NOMO-1 treated with DMSO at 0.1 percent for 48 hours (cell line): Measurements from ENCODE around the gene JMJD6.
A peak's percentile ranks its signal among the peaks of the same experiment; 100 is the strongest.
"Not testable (repeated sequence)": the region's sequence is repeated elsewhere in the genome, so short reads cannot be mapped to it uniquely, and the experiment has no call there.

Experiments
- DNase-seq: peaks from one replicate; lab custom pipeline; 2025; ENCODE audit not compliant: unreplicated experiment; lab: John Stamatoyannopoulos, UW

JMJD6 gene

DNA sequence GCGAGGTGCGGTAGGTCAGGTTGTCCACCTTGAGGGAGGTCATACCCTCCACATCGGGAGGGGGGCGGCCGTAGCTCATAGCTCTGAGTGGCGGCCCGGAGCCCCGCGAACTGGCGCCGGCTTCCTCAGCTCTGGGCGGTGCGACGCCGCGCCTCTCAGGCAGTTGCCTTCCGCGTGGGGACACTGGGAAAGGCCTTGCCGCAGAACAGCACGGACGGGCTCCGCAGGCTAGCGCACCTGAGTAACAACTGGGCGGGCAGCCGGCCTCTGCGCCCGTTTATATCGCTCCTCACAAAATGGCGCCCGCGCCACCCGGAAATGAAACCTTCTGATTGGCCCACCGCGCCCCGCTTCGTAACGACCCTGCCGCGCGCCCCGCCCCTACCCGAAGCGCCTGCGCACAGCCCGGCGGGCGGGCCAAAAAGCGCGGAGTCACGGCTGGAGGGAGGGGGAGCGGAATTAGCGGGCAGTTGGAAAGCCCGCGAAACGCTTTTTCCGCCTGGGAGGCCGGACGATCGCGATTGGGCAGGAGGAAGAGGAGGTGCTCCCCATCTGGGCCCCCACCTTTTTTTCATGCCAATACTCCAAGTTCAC lies 10.8 kb upstream of the JMJD6 start, which contains the start of gene SRSF2:
Gene SRSF2, minus strand, starts transcription at position 250 of the 594 bp plus-strand sequence. Its CDS starts 171 bp downstream, at position 79.
- peak; percentile 99 for DNase-seq

DNA sequence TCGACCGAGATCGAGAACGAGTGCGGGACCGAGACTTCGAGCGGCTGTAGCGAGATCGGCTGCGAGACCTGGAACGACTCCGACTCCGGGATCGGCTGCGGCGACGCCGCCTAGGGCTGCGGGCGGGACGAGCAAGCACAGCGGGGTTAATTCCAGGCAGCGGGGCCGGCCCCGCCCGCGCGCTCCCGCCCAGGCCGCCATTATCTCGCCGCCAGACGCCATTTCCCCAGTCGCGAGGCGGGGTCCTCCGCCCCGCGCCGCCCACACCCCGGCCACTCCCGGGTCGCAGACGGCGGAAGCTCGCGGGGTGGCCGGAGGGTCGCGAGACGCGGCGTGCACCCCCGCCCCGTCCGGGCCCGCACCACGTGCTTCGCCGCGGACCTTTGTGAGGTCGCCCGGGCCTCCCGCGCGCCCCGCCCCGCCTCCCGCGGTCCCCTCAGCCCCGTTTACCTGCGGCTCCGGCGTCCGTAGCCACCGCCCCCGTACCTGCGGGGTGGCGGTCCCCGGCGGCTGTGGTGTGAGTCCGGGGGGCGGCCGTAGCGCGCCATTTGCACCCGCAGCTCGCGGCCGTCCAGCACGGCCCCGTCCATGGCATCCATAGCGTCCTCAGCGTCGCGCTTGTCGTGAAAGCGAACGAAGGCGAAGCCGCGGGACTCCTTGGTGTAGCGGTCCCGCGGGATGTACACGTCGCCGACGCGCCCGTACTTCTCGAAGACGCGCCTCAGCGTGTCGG lies 10.1 kb upstream of the JMJD6 start:
- peak; percentile 51 for DNase-seq

DNA sequence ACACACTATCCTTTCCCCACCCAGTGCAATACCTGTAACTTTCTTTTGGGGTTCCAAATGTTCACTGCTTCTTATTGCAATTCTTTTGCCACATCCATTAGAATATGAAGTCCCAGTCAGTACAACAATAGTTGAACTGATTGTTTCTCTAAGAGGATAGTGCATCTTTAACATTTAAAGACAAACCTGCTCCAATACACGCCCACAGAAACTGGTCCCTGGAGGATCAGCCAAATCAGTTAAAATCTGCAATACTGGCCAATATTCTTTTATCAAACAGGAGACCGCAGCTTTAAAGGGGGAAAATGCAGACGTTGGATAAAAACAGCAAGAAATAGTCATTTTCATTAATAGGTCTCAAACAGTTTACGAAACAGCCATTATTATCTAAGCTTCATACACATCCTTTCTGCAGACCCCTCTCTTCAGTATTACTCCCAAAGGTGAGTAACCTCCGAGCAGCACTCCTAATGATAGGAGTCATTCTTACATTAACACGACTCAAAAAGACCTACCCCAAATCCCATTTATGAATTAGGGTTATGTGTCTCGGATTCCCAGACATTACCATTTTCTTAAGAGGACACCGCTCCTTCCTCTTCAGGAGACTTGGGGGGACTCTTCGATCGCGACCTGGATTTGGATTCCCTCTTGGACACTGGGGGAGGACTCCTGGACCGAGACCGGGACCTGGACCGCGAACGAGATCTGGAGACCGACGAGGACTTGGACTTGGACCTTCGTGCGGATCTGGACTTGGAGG lies 9.4 kb upstream of the JMJD6 start:
- no peak for DNase-seq

DNA sequence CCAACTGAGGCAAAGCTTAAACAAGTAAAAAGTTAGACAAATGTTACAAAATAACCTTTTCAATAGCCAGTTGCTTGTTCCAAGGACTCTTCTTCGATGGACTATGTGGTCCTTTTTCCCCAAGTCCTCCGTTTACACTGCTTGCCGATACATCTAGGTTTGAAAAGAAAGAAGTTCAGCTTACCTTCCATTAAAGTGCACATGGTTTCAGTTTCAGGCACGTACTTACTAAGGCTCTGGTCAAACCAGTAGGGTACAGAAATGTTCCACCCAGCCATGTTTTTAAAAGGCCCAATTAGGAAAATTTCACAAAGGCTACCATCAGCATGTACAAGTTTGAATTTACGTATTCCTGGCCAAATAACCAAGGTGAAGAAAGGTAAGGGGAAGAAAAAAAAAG lies 8.6 kb upstream of the JMJD6 start:
- DNase-seq = peak; percentile 35

DNA sequence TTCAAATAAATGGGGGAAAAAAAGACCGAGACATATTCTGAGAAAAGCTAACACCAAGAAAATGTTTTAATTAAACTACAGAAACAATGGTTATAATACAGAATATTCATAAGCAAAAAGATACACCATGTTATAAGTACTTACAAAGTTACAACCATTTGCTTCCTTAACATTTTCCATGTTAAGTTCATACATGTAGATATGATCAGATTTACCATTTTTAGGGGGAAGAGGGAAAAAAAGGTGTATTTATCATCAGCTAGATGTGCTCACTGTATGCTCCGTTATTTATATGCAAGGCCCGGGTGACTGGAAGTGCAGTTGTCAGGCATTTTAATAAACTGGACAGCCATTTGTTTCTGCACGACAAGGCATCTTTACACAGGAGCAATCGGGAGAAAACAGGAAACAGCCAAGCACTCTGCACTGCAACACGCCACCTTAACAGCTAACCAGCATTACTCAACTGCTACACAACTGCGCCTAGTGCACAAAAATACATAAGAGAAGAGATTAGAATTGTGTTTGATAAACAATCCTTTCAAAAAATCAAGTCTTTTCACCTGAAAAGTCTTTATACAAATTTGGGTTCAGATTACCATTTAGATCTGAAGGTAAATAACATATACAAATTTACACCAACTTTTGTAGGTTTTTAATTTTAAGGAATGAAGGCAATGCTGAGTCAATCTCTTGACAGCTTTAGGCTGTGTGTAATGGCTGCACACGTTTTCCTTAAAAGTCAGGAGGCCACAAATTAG lies 7.9 kb upstream of the JMJD6 start:
- DNase-seq = peak; percentile 54

DNA sequence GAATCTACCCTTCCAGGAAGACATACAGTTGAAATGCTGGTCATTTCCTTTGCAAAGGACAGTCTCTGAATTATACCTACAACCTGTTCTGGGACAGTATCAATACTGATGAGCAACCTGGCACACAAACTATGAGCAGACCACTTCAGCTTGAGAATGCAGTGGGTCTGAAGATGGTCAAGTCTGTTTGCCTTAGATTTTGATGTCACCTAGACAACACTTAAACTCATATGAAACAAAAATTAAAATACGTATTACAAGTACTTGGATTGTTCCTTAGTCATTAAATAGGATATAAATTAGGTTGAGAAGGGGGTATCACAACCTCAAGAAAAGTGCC lies 7.2 kb upstream of the JMJD6 start:
- no peak for DNase-seq

DNA sequence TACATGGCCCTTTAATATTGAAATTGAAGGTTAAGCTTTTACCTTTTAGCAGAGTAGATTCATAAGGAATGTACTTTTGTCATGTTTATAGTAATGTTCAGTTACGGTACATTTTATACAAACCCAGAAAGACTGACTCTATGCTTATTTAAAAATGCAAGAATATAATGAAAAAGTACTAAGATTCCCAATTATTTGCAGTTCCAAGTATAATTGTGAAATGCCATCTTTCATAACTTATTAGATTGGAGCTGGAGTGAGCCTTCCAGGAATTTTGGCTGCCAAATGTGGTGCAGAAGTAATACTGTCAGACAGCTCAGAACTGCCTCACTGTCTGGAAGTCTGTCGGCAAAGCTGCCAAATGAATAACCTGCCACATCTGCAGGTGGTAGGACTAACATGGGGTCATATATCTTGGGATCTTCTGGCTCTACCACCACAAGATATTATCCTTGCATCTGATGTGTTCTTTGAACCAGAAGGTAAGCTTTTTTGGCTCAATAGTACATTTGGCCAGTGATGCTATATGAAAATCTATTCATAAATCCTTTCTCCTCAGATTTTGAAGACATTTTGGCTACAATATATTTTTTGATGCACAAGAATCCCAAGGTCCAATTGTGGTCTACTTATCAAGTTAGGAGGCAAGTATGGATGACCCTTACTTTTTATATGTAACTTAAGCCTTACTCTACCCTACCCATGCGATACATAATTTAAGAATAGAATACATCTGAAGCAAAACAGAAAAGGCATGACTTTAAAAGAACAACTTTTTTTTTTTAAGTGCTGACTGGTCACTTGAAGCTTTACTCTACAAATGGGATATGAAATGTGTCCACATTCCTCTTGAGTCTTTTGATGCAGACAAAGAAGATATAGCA lies 6.6 kb upstream of the JMJD6 start:
- DNase-seq = no peak

DNA sequence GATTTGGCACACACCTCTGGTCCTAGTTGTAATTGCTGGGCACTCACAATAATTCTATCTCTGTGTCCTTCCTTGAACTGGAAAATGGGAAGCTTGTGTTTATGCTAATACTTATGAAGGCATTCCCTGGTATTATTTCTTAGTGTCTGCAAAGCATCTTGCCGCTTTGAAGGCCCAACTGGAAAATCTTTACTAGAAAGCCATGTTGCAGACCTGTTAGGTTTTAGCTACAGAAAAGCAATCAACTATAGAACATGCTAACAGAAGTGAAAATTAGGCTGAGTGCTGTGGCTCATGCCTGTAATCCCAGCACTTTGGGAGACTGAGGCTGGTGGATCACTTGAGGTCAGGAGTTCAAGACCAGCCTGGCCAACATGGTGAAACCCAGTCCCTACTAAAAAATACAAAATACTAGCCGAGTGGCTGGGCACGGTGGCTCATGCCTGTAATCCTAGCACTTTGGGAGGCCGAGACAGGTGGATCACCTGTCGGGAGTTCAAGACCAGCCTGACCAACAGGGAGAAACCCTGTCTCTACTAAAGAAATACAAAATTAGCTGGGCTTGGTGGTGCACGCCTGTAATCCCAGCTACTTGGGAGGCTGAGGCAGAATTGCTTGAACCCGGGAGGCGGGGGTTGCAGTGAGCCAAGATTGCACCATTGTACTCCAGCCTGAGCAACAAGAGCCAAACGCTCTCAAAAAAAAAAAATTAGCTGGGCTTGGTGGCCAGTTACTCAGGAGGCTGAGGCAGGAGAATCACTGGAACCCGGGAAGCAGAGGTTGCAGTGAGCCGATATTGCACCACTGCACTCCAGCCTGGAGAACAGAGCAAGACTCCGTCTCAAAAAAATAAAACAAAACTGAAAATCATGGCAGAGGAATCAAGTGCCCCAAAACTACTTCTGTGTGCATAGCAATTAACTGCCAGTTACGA lies 5.7 kb upstream of the JMJD6 start:
- not testable (repeated sequence) for DNase-seq

DNA sequence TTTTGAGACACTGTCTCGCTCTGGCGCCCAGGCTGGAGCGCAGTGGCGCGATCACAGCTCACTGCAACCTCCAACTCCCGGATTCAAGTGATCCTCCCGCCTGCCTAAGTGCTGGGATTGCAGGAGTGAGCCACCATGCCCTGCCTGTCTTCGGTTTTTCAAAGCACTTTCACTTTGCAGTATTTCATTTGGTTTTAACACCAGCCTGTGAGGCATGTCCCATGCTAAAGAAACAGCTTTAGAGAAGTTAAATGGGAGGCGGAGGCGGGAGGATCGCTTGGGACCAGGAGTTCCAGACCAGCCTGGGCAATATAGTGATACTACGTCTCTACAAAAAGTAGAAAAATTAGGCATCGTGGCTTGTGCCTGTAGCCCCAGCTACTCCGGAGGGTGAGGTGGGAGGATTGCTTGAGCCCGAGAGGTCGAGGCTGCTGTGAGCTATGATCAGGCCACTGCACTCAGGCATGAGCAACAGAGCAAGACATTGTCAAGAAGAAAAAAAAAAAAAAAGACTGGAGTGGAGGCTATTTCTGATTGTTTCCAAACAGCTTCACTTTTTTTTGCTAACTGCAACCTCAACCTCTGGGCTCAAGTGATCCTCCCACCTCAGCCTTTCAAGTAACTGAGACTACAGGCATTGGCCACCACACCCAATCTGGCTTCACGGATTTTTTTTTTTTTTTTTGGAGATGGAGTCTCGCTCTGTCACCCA lies 1.5 kb upstream of the JMJD6 start:
- DNase-seq = no peak

DNA sequence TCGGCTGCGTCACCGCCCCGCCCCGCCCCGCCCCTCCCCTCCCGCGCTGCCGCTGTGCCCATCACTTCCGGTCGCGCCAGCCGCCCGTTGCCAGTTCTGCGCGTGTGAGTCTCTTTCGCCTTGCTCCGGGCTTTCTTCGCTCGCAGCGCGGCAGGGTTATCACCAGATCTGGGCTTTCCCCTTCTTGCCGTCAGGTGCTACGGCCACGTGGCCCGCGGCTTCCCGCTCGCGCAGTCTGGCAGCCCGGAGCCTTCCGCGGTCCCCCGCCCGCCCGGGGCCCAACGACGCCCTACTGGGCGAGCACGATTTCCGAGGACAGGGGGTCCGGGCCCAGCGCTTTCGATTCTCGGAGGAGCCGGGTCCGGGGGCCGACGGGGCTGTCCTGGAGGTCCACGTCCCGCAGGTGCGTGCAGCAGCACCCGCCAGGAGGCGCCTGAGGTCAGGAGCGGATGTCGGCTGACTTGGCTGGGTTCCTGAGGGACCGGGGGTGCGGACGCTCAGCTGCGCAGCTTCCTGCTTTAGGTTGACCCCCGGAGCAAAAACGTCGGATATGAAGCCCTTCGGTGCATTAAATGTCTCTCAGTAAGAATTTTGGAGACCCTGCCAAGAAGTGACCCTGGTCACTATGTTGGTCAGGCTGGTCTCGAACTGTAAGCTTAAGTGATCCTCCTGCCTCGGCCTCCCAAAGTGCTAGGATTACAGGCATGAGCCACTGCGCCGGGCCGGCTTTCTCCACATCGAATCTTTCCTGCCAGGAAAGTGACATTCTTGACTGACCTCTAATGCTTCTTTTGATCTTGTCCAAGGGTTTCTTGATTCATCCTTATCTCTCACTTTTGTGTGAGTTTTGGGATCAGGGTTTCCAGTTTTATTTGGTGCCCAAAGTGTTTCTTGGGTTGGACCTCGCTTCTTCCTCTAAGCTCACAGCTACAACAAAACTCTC lies 641 bp upstream of the JMJD6 start, which contains the start of gene METTL23:
Gene METTL23, plus strand, starts transcription at position 64 of the 943 bp plus-strand sequence. CDS start 2,872 bp downstream, outside the sequence.
- DNase-seq = peak; percentile 51

DNA sequence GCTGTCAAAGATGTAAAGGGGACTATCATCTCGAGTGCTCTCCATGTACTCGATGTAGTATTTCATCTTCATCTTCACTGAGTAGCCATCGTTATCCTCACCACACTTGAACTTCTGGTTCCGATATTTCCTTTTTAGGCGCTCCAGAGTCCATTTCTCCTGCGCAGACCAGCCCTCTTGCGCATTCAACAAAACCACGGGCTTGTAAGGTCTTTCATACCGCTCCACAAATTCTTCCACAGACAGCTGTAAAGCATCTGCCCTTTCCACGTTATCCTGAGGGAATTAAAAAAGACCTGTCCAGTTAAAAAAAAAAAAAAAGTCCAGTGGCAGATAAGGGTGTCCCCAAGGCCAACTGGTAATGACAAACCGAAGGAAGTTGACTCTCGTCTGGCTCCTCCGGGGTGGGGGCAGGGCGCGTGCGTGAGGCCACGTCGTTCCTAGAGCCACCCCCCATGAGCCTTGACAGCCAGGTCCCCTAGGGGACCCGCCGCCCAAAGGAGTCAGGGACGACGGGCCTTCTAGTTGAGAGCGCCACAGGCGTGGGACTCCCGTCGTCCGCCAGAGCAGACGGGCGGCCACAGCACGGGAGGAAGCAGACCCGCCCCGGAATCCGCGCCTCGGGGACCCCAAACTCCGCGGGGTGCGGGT lies 701 bp downstream of the JMJD6 start:
- DNase-seq = peak; percentile 52

DNA sequence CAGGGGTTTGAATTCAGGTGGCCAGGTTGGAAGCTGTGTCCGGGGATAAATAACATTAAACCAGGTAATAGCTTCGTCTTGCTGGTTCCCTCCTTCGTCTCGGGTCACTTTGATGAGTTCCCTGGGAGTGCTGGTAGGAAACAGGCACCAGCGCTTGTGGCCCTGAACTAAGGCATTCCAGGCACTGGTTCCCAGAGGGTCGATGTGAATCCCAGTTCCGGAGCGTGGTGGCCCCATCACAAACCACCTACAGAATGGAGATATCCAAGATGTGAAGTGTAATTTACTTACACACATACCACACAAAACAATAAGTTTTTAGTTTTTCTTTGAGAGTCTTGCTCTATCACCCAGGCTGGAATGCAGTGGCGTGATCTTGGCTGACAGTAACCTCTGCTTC lies 2.6 kb downstream of the JMJD6 start:
- DNase-seq = no peak

DNA sequence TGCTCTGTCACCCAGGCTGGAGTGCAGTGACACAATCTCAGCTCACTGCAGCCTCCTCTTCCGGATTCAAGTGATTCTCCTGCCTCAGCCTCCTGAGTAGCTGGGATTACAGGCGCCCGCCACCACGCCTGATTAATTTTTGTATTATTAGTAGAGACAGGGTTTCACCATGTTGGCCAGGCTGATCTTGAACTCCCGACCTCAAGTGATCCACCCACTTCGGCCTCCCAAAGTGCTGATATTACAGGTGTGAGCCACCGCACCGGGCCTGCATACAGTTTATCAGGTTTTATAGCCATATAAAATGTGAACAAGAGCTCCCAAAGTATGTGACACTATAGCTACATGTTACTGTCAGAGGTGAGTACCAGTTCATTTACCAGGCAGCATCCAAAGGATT lies 3.4 kb downstream of the JMJD6 start:
- not testable (repeated sequence) for DNase-seq

DNA sequence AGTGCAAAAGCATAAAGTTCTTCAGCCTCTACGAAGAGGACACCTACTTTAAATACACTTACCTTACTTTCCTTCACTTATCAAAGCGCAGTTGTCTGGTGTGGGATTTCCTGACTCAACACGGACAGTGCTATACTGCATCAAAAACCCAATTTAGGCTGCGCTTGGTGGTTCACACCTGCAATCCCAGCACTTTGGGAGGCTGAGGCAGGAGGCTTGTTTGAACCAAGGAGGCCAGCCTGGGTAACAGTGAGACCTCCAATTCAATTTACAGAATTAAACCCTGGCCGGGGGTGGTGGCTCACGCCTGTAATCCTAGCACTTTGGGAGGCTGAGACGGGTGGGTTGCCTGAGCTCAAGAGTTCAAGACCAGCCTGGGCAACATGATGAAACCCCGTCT lies 4.1 kb downstream of the JMJD6 start:
- no peak for DNase-seq

DNA sequence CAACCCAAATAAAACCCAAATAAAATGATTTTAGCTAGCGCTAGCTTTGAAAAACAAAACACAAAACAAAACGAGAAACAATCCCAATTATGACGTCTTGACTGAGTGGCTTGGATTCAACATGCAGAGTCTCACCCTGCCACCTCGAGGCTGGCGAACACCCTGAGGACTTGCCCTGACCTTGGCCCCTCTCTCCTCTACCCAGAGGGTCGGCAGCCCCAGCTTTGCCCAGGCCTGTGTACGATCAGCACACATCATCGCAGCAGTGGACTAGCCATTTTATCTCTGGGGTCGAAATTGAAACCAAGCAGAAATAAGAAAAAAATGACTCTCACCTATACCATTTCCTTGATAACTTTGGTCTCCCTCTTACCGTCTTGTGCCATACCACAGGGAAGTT lies 4.9 kb downstream of the JMJD6 start:
- no peak for DNase-seq

DNA sequence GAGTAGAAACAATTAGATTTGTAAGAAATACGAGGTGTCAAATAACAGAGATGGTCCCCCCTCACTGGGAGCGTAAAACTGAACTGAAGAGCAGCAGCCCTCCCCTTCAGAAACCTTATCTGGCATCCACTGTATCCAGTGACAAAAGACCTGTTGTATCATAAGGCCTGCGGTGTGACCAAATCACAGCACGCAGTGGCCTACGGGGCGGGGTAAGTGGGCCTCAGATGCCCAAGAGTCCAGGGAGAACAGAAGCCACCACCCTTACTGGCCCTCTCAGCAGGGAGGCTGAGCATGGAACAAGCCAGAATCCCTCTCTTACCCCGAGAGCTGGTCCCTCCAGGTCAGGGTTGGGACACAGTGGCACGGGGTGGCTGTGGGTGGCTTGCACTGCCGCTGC lies 5.5 kb downstream of the JMJD6 start:
- DNase-seq = no peak

DNA sequence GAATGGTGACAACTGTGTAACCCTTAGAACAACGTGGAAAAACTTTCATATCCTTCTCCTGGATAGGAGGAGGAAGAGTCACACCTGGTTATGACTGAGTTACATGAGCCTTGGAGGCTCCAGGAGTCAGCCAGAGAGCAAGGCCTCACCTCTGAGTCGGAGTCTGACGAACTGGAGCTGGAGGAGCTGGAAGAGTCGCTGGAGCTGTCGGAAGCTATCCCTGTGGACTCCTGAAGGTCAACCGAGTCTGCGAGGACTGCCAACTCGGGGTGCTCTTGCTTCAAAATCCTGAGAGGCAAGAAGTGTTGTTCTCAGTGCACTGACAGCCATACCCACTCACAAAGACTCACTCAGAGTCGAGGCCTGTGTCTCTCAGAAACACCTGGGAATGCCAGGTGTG lies 6.2 kb downstream of the JMJD6 start:
- no peak for DNase-seq
